HepG2 (cell line): ENCODE data around the gene SLC25A43. TPM values are rescaled to one million over a fixed set of nuclear protein-coding genes. Genes with fewer than 3 reads are reported as not detected.

Experiments
- ATAC-seq: fragments of 200-7000 bp; cut with Tn5 transposase; 3 replicates; pipeline ENCODE4 v1.9.1; 2020; ENCODE audit warnings: mild to moderate bottlenecking, moderate library complexity
- BruUV-seq: library from RNA; stranded (reverse); fragments of 400-500 nt; replicated peaks from 2 replicates; lab custom pipeline; 2021; lab: Mats Ljungman, UMichigan
- CTCF ChIA-PET: fragments of 300-600 bp; formaldehyde crosslinking; extraction: SDS; loops from one replicate; lab custom pipeline; 2021; ENCODE audit warnings: low total read pairs, inconsistent platforms, low intra/inter-chr PET ratio; lab: Yijun Ruan, JAX
- POLR2A ChIA-PET: fragments of 350-600 bp; sonication (Branson Sonifier 250); formaldehyde crosslinking; loops from one replicate; lab custom pipeline; 2020; ENCODE audit warnings: antibody characterized with exemption, inconsistent platforms; lab: Yijun Ruan, JAX
- DNase-seq: peaks from one replicate; pipeline ENCODE4 v3.0.0-alpha.2; 2015; ENCODE audit warnings: low spot score
- FAIRE-seq: peaks from 3 replicates; lab custom pipeline; 2011; peaks lifted over from hg19 to GRCh38; lab: Jason Lieb, UNC
- H2AFZ ChIP-seq: one replicate; pipeline ENCODE4 v1.6.1; 2011; ENCODE audit warnings: low read length, inconsistent platforms
- H3K27ac ChIP-seq: fragments of 300-600 bp; 3 replicates; pipeline ENCODE4 v1.8.0; 2011; ENCODE audit warnings: mixed run types, mild to moderate bottlenecking, mixed read lengths, low read length, inconsistent platforms; ENCODE audit not compliant: insufficient read depth; ENCODE audit errors: extremely low read length
- H3K27me3 ChIP-seq, 2 experiments: fragments of 200-600 bp in 1 of 2; 2 replicates in 1 of 2; 3 replicates in 1 of 2; pipeline versions ENCODE4 v1.6.0 to v1.8.0; 2011; ENCODE audit warnings: low read length in 2 of 2, mild to moderate bottlenecking in 2 of 2, moderate library complexity in 2 of 2, inconsistent platforms in 1 of 2; ENCODE audit not compliant: insufficient read depth in 2 of 2, control insufficient read depth in 1 of 2
- H3K36me3 ChIP-seq, 2 experiments: fragments of 200-600 bp in 1 of 2; replicated peaks in 1 of 2; 2 replicates in 1 of 2; 3 replicates in 1 of 2; pipeline versions ENCODE4 v1.5.1 to v1.8.0; 2011; ENCODE audit warnings: low read length in 2 of 2, inconsistent platforms in 1 of 2; ENCODE audit not compliant: insufficient read depth in 2 of 2, control insufficient read depth in 1 of 2
- H3K4me1 ChIP-seq: 2 replicates; pipeline ENCODE4 v1.5.1; 2012; ENCODE audit warnings: low read length, inconsistent platforms; ENCODE audit not compliant: insufficient read depth
- H3K4me2 ChIP-seq: 2 replicates; pipeline ENCODE4 v1.6.0; 2011; ENCODE audit warnings: low read depth, low read length, inconsistent platforms
- H3K4me3 ChIP-seq, 3 experiments: fragments of 200-600 bp in 1 of 3; sonication (generic), shearing (Covaris generic) in 1 of 3; replicated peaks in 1 of 3; 2 replicates each; pipeline ENCODE4 v1.5.1; 2011 to 2016; ENCODE audit warnings: low read length in 3 of 3, inconsistent platforms in 2 of 3, low read depth in 2 of 3, mild to moderate bottlenecking in 2 of 3, control low read depth in 1 of 3, mixed read lengths in 1 of 3; ENCODE audit not compliant: insufficient read depth in 1 of 3
- H3K79me2 ChIP-seq: one replicate; pipeline ENCODE4 v1.6.1; 2011; ENCODE audit warnings: low read length, inconsistent platforms; ENCODE audit not compliant: insufficient read depth
- H3K9ac ChIP-seq: 2 replicates; pipeline ENCODE4 v1.6.0; 2011; ENCODE audit warnings: mild to moderate bottlenecking, low read depth, low read length, inconsistent platforms; ENCODE audit not compliant: insufficient read depth
- H3K9me3 ChIP-seq: 2 replicates; pipeline ENCODE4 v1.5.1; 2012; ENCODE audit warnings: mild to moderate bottlenecking, low read length
- H4K20me1 ChIP-seq: 2 replicates; pipeline ENCODE4 v1.6.0; 2011; ENCODE audit warnings: inconsistent platforms, mild to moderate bottlenecking, low read length, moderate library complexity; ENCODE audit not compliant: insufficient read depth
- DMAP1 ChIP-seq: IDR thresholded peaks from 2 replicates; pipeline ENCODE4 v1.6.1; 2016
- DZIP1 ChIP-seq: sonication (generic); formaldehyde crosslinking; IDR thresholded peaks from 2 replicates; pipeline ENCODE4 v1.5.0; 2020; ENCODE audit warnings: mild to moderate bottlenecking, missing genetic modification reagents
- FOSL2 ChIP-seq: sonication (generic); formaldehyde crosslinking; IDR thresholded peaks from 2 replicates; pipeline ENCODE4 v1.4.0; 2020; ENCODE audit warnings: missing genetic modification reagents
- FOXJ3 ChIP-seq: sonication (generic); formaldehyde crosslinking; IDR thresholded peaks from 2 replicates; pipeline ENCODE4 v1.4.0; 2020; ENCODE audit warnings: missing genetic modification reagents, mild to moderate bottlenecking, borderline replicate concordance
- NR2F1 ChIP-seq, 2 experiments: fragments of 450-650 bp in 1 of 2; formaldehyde crosslinking in 1 of 2; IDR thresholded peaks; 2 replicates each; pipeline versions ENCODE4 v1.5.0 to v1.6.1; 2016 to 2020; ENCODE audit warnings: mild to moderate bottlenecking in 1 of 2, missing compliant biosample characterization in 1 of 2, missing genetic modification reagents in 1 of 2, moderate library complexity in 1 of 2
- POGZ ChIP-seq: sonication (generic); formaldehyde crosslinking; IDR thresholded peaks from 2 replicates; pipeline ENCODE4 v1.4.0; 2020; ENCODE audit warnings: mild to moderate bottlenecking, missing genetic modification reagents
- POLR2G ChIP-seq: fragments of 200-400 bp; formaldehyde crosslinking; IDR thresholded peaks from 2 replicates; pipeline ENCODE4 v1.6.1; 2018; ENCODE audit warnings: mild to moderate bottlenecking, low read depth, low read length, moderate library complexity
- SNAPC4 ChIP-seq: sonication (generic); formaldehyde crosslinking; IDR thresholded peaks from 2 replicates; pipeline ENCODE4 v1.4.0; 2020; ENCODE audit warnings: mild to moderate bottlenecking, missing genetic modification reagents
- SNRNP70 ChIP-seq: fragments of 200-400 bp; formaldehyde crosslinking; IDR thresholded peaks from 2 replicates; pipeline ENCODE4 v1.6.1; 2017; ENCODE audit warnings: mild to moderate bottlenecking, low read depth, low read length, moderate library complexity
- TOPORS ChIP-seq: sonication (generic); formaldehyde crosslinking; IDR thresholded peaks from 2 replicates; pipeline ENCODE4 v1.8.0; 2023; ENCODE audit warnings: mild to moderate bottlenecking, missing genetic modification reagents
- ZNF616 ChIP-seq: sonication (generic); formaldehyde crosslinking; IDR thresholded peaks from 2 replicates; pipeline ENCODE4 v1.5.0; 2020; ENCODE audit warnings: low read depth, mild to moderate bottlenecking, missing genetic modification reagents
- ZNF724P ChIP-seq: sonication (generic); formaldehyde crosslinking; IDR thresholded peaks from 2 replicates; pipeline ENCODE4 v1.8.0; 2022; ENCODE audit warnings: missing genetic modification reagents, borderline replicate concordance
- WGBS: methylation state at CpG from one replicate; pipeline ENCODE4 v1.1.6; 2017; ENCODE audit warnings: low lambda C conversion rate; 5-methylcytosine and 5-hydroxymethylcytosine counted together
- in situ Hi-C: cut with HindIII; loops from 2 replicates; pipeline ENCODE4 v1.10.0; 2017; ENCODE audit warnings: low pct_unique_long_range_greater_than_20kb; ENCODE audit not compliant: extremely low pct_ligation_motif_present
- intact Hi-C: fragments of 100-400 bp; cut with micrococcal nuclease; formaldehyde crosslinking; loops from one replicate; pipeline ENCODE4 v1.10.0; 2022; ENCODE audit not compliant: unreplicated experiment
- polyA plus RNA-seq, 8 experiments: library from polyadenylated mRNA; depleted of rRNA in 3 of 8; stranded (reverse) in 7 of 8; unstranded in 1 of 8; fragments of >200 nt; fragmentation: Illumina TruSeq in 4 of 8; extraction: Trizol in 4 of 8; gene quantifications; 2 replicates each; pipeline versions ENCODE4 v1.2.1 to v1.2.3, GENCODE V29; 2011 to 2016; ENCODE audit warnings: low read depth in 4 of 8, missing spikeins in 1 of 8, mixed read lengths in 1 of 8; ENCODE audit not compliant: insufficient read depth in 1 of 8
- total RNA-seq, 5 experiments: library from RNA; depleted of rRNA; stranded (reverse); fragments of >200 nt; fragmentation: Illumina TruSeq; extraction: Trizol; gene quantifications; 2 replicates each; pipeline ENCODE4 v1.2.3, GENCODE V29; 2016; ENCODE audit warnings: low read depth in 1 of 5

Gene SLC25A43
- total and polyA plus RNA-seq, 2 of the 13 experiments (the other 11 are each of a cell fraction or from before 2014, with no cell fraction given): 5.8 to 13.2 TPM

GRCh38 chrX:119455264-119455663 is 56.1 kb downstream of the SLC25A43 start:
- Histone ChIP-seq H4K20me1 (no peaks in the 10 kb centered on the region), H3K36me3 (no peaks in the 10 kb centered on the region), H3K79me2 (no peaks in the 10 kb centered on the region), H2AFZ (no peak overlapping the region), H3K4me1 (peaks cover 11% of the 10 kb centered on the region), H3K9ac (no peak overlapping the region), H3K4me3 (no peak overlapping the region), H3K9me3 (no peaks in the 10 kb centered on the region), H3K27ac (no peak overlapping the region), H3K27me3 (no peaks in the 10 kb centered on the region), H3K4me2 (no peak overlapping the region)
- ChIA-PET CTCF (no interaction called here), POLR2A (interaction anchor here (1.5 kb wide), 1 partner anchor 13 kb away, joined by 5 read pairs; the partner anchor contains the start of gene SLC25A5)
- DNase-seq: no peak
- TF ChIP-seq ZNF724P (CRISPR knock-in tag) (no peak), POGZ (CRISPR knock-in tag) (no peak), FOXJ3 (CRISPR knock-in tag) (no peak), DMAP1 (CRISPR knock-in tag) (no peak)
- no TSS peak for BruUV-seq
- no peak for ATAC-seq
- in situ Hi-C loops: no loop called here
- intact Hi-C loops: no loop called here
- 92% methylated on average over 1 of the region's 1 CpG for WGBS
- FAIRE-seq: no peak

- Histone ChIP-seq H2AFZ (no peak overlapping the region), H3K9me3 (no peaks in the 10 kb centered on the region), H3K27me3 (no peaks in the 10 kb centered on the region), H3K79me2 (no peaks in the 10 kb centered on the region), H3K4me2 (no peak overlapping the region), H3K4me1 (peaks cover 11% of the 10 kb centered on the region), H4K20me1 (no peaks in the 10 kb centered on the region), H3K4me3 (no peak overlapping the region), H3K9ac (no peak overlapping the region), H3K36me3 (no peaks in the 10 kb centered on the region), H3K27ac (no peak overlapping the region)
- ChIA-PET CTCF (no interaction called here), POLR2A (interaction anchor here (0.8 kb wide), 1 partner anchor 9 kb away, joined by 3 read pairs; the partner anchor contains the start of gene SLC25A5)
- in situ Hi-C loops (no loop called here), intact Hi-C loops (no loop called here)
- DNase-seq (no peak), ATAC-seq (no peak), FAIRE-seq (no peak)
- WGBS: 88% methylated on average over 4 of the region's 4 CpGs
- no TSS peak for BruUV-seq
- TF ChIP-seq SNAPC4 (CRISPR knock-in tag) (no peak), FOSL2 (CRISPR knock-in tag) (no peak), POLR2G (no peak), TOPORS (CRISPR knock-in tag) (no peak), ZNF616 (CRISPR knock-in tag) (no peak), NR2F1 (CRISPR knock-in tag; IDR thresholded peaks at IDR 0.05) (no peak), SNRNP70 (no peak), DZIP1 (CRISPR knock-in tag) (no peak)
Observed at GRCh38 chrX:119459181-119459580, 60.0 kb downstream of the SLC25A43 start.
